Measurements from ENCODE around the gene CDC42BPA. TPM values are rescaled to one million over a fixed set of nuclear protein-coding genes. Genes with fewer than 3 reads are reported as not detected.

The CDC42BPA gene
- total RNA-seq, 2 donors from 2014 or later = 30.0 to 34.3 TPM

DNA sequence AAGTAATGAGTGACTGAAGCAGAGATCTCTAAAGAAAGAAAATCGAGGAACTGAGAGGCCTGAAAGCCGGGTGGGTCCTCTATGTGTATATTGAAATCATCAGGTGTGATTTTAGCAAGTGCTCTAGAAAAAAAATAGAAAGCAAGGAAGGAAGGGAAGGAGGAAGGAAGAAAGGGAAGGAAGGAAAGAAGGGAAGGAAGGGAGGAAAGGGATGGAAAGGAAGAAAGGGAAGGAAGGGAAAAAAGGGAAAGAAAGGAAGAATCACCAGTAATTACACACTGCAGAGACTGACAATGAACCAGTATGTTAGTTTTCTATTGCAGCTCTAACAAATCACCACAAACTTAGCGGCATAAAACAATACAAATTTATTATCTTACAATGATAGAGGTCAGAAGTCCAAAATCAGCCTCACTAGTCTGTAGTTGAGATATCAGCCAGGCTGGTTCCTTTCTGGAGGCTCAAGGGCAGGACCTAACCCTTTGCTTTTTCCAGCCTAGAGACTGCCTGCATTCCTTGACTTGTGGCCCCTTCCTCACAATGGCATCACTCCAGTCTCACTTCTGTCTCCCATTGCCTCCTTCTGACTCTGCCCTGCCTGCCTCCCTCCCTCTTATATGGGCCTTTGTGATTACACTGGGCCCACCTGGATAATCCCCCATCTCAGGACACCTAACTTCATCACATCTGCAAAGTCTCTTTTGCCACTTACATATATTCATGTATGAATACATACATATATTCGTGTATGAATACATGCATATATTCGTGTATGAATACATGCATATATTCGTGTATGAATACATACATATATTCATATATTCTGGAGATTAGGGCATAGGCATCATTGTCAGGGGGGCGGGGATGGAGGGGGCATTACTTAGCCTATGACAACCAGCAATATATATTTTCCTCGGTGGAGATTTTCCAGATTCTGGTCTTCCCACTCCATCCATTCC is 47.5 kb upstream of the CDC42BPA start:
- TF ChIP-seq, protein P1, sequence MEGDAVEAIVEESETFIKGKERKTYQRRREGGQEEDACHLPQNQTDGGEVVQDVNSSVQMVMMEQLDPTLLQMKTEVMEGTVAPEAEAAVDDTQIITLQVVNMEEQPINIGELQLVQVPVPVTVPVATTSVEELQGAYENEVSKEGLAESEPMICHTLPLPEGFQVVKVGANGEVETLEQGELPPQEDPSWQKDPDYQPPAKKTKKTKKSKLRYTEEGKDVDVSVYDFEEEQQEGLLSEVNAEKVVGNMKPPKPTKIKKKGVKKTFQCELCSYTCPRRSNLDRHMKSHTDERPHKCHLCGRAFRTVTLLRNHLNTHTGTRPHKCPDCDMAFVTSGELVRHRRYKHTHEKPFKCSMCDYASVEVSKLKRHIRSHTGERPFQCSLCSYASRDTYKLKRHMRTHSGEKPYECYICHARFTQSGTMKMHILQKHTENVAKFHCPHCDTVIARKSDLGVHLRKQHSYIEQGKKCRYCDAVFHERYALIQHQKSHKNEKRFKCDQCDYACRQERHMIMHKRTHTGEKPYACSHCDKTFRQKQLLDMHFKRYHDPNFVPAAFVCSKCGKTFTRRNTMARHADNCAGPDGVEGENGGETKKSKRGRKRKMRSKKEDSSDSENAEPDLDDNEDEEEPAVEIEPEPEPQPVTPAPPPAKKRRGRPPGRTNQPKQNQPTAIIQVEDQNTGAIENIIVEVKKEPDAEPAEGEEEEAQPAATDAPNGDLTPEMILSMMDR (conservative IDR thresholded peaks at IDR 0.05) = no peak
- Mint-ChIP-seq H3K9me3 (no peaks in the 10 kb centered on the region), H3K27me3 (ENCODE audit: insufficient read depth) (no peaks in the 10 kb centered on the region), H3K4me1 (peaks cover 16% of the 10 kb centered on the region), H3K4me3 (no peak overlapping the region), H3K36me3 (ENCODE audit: low read depth) (no peaks in the 10 kb centered on the region), H3K27ac (no peak overlapping the region)
- no peak overlapping the region for H3K27ac ChIP-seq (ENCODE audit: low read depth, low read length)
- DNase-seq = no peak
- H3K27me3 ChIP-seq (ENCODE audit: control insufficient read depth, insufficient read depth, low read length, poor library complexity, severe bottlenecking) = no peaks in the 10 kb centered on the region
- no peak overlapping the region for H3K9ac ChIP-seq (ENCODE audit: extremely low read depth, low read length, poor library complexity, severe bottlenecking)
- no peaks in the 10 kb centered on the region for H3K9me3 ChIP-seq (ENCODE audit: control insufficient read depth, low read length)
- H3K36me3 ChIP-seq (ENCODE audit: control insufficient read depth, insufficient read depth, low read length) = no peaks in the 10 kb centered on the region
- WGBS, 2 experiments (ENCODE audit: insufficient coverage in 1 of 2, insufficient read length in 1 of 2) = 92 to 95% methylated on average over 4 to 6 of the region's 8 CpGs
- no peak overlapping the region for H3K4me3 ChIP-seq (ENCODE audit: low read length)
- H3K4me1 ChIP-seq (ENCODE audit: control insufficient read depth, insufficient read depth, low read length) = peaks cover 4% of the 10 kb centered on the region

DNA sequence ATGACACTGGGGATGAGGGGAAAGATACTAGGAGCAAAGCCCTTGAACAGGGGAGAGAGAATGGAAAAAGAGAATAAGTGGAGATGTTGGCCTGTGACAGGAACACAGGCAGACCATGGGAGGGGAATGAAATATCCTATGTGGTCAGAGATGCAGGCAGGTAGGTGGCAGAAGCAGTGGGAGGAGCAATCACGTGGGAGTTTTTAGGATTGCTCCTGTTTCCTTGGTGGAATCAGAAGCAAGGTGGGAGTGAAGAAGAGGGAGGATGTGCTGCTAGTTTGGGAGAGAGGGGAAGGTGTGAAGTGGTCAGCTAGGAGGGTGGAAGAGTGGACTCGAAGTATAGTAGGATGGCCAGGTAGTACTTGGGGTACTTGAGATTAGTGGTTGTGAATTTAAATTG is 46.4 kb upstream of the CDC42BPA start:
- peaks cover 6% of the 10 kb centered on the region for H3K4me1 Mint-ChIP-seq
- H3K27me3 ChIP-seq (ENCODE audit: control insufficient read depth, insufficient read depth, low read length, poor library complexity, severe bottlenecking) = no peaks in the 10 kb centered on the region
- no peak overlapping the region for H3K27ac ChIP-seq (ENCODE audit: low read depth, low read length)
- no peak overlapping the region for H3K4me3 Mint-ChIP-seq
- H3K9me3 ChIP-seq (ENCODE audit: control insufficient read depth, low read length) = no peaks in the 10 kb centered on the region
- 84 to 100% methylated on average over 1 to 2 of the region's 2 CpGs for WGBS, 2 experiments (ENCODE audit: insufficient coverage in 1 of 2, insufficient read length in 1 of 2)
- no peak for DNase-seq
- H3K27ac Mint-ChIP-seq = no peak overlapping the region
- H3K4me1 ChIP-seq (ENCODE audit: control insufficient read depth, insufficient read depth, low read length) = no peaks in the 10 kb centered on the region
- H3K27me3 Mint-ChIP-seq (ENCODE audit: insufficient read depth) = no peaks in the 10 kb centered on the region
- no peaks in the 10 kb centered on the region for H3K9me3 Mint-ChIP-seq
- TF ChIP-seq, protein P1 (conservative IDR thresholded peaks at IDR 0.05) = no peak
- H3K9ac ChIP-seq (ENCODE audit: extremely low read depth, low read length, poor library complexity, severe bottlenecking) = no peak overlapping the region
- no peak overlapping the region for H3K4me3 ChIP-seq (ENCODE audit: low read length)
- H3K36me3 Mint-ChIP-seq (ENCODE audit: low read depth) = no peaks in the 10 kb centered on the region
- H3K36me3 ChIP-seq (ENCODE audit: control insufficient read depth, insufficient read depth, low read length) = no peaks in the 10 kb centered on the region

DNA sequence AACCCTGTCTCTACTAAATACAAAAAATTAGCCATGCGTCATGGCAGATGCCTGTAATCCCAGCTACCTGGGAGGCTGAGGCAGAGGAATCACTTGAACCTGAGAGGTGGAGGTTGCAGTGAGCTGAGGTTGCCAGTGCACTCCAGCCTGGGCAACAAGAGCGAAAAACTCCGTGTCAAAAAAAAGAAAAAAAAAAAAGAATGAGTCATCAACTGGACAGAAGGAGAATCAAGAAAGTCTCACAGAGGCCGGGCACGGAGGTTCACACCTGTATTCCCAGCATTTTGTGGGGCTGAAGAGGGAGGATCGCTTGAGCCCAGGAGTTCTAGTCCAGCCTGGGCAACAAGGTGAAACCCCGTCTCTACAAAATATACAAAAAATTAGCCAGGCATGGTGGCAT is 45.5 kb upstream of the CDC42BPA start:
- no peak overlapping the region for H3K27ac Mint-ChIP-seq

More for the DNA sequence above, 45.5 kb upstream of the CDC42BPA start:
- H3K9ac ChIP-seq (ENCODE audit: extremely low read depth, low read length, poor library complexity, severe bottlenecking) = no peak overlapping the region
- no peaks in the 10 kb centered on the region for H3K36me3 ChIP-seq (ENCODE audit: control insufficient read depth, insufficient read depth, low read length)
- TF ChIP-seq, protein P1 (conservative IDR thresholded peaks at IDR 0.05) = no peak
- no peak for DNase-seq
- Mint-ChIP-seq H3K36me3 (ENCODE audit: low read depth) (no peaks in the 10 kb centered on the region), H3K27me3 (ENCODE audit: insufficient read depth) (no peaks in the 10 kb centered on the region), H3K9me3 (no peaks in the 10 kb centered on the region), H3K4me1 (no peaks in the 10 kb centered on the region), H3K4me3 (no peak overlapping the region)
- no peaks in the 10 kb centered on the region for H3K27me3 ChIP-seq (ENCODE audit: control insufficient read depth, insufficient read depth, low read length, poor library complexity, severe bottlenecking)
- H3K9me3 ChIP-seq (ENCODE audit: control insufficient read depth, low read length) = no peaks in the 10 kb centered on the region
- no peaks in the 10 kb centered on the region for H3K4me1 ChIP-seq (ENCODE audit: control insufficient read depth, insufficient read depth, low read length)
- no peak overlapping the region for H3K4me3 ChIP-seq (ENCODE audit: low read length)
- no peak overlapping the region for H3K27ac ChIP-seq (ENCODE audit: low read depth, low read length)
- 91 to 95% methylated on average over 6 to 7 of the region's 7 CpGs for WGBS, 2 experiments (ENCODE audit: insufficient coverage in 1 of 2, insufficient read length in 1 of 2)
